Measurements from ENCODE around the gene CDKN2AIPNL.

The CDKN2AIPNL gene

DNA sequence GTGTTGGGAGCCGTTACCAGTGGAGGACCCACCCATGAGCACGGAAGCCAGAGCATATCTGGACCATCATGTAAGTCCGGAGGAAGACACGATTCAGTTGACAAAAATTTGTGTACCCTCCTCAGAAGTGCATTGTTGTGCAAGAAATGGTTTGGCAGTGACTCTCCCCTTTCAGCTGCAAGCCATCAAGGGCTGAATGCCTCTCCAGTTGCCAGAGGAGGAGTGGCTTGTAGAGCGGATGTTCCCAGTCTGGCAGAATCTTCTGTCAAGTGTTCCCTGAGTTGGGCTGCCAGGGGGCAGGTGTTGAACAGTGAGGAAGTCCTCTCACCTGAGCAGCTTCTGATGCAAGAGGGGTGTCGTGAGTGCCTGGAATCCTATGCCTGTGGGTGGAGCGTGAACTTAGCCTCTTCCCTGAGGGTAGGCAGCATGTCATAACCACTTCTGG lies 27.6 kb upstream of the CDKN2AIPNL start:
- TF ChIP-seq EZH2phosphoT487 (IDR thresholded peaks at IDR 0.05; ENCODE audit: borderline replicate concordance) (no peak), CTCF (conservative IDR thresholded peaks at IDR 0.05; ENCODE audit: low read length) (no peak)
- H2AFZ ChIP-seq (ENCODE audit: low read length), result no peak overlapping the region
- no peaks in the 10 kb centered on the region for H3K36me3 ChIP-seq (ENCODE audit: insufficient read depth, low read length)
- H3K9ac ChIP-seq (ENCODE audit: low read depth, low read length, poor library complexity, severe bottlenecking), result no peak overlapping the region
- no peaks in the 10 kb centered on the region for H3K27me3 ChIP-seq (ENCODE audit: insufficient read depth, low read length, poor library complexity, severe bottlenecking)
- no peaks in the 10 kb centered on the region for H4K20me1 ChIP-seq (ENCODE audit: insufficient read depth, low read length, poor library complexity, severe bottlenecking)
- H3K9me3 ChIP-seq (ENCODE audit: insufficient read depth, low read depth, low read length), result no peaks in the 10 kb centered on the region
- no peaks in the 10 kb centered on the region for H3F3A ChIP-seq (ENCODE audit: low read depth)
- no peaks in the 10 kb centered on the region for H3K79me2 ChIP-seq (ENCODE audit: insufficient read depth, low read length)
- H3K9me2 ChIP-seq (replicated peaks; ENCODE audit: low read depth, low read length), result no peaks in the 10 kb centered on the region
- no peak overlapping the region for H3K4me2 ChIP-seq (ENCODE audit: low read depth, low read length, poor library complexity, severe bottlenecking)
- no peak overlapping the region for H3K4me3 ChIP-seq (ENCODE audit: low read length, poor library complexity, severe bottlenecking)
- no peaks in the 10 kb centered on the region for H3K4me1 ChIP-seq (ENCODE audit: insufficient read depth, low read length, poor library complexity, severe bottlenecking)

- TF ChIP-seq CTCF (conservative IDR thresholded peaks at IDR 0.05; ENCODE audit: low read length), result no peak
- no peak for TF ChIP-seq EZH2phosphoT487 (IDR thresholded peaks at IDR 0.05; ENCODE audit: borderline replicate concordance)
- H3F3A ChIP-seq (ENCODE audit: low read depth), result no peaks in the 10 kb centered on the region
Measured at GRCh38 chr5:134438721-134439123, 27.0 kb upstream of the CDKN2AIPNL start.

DNA sequence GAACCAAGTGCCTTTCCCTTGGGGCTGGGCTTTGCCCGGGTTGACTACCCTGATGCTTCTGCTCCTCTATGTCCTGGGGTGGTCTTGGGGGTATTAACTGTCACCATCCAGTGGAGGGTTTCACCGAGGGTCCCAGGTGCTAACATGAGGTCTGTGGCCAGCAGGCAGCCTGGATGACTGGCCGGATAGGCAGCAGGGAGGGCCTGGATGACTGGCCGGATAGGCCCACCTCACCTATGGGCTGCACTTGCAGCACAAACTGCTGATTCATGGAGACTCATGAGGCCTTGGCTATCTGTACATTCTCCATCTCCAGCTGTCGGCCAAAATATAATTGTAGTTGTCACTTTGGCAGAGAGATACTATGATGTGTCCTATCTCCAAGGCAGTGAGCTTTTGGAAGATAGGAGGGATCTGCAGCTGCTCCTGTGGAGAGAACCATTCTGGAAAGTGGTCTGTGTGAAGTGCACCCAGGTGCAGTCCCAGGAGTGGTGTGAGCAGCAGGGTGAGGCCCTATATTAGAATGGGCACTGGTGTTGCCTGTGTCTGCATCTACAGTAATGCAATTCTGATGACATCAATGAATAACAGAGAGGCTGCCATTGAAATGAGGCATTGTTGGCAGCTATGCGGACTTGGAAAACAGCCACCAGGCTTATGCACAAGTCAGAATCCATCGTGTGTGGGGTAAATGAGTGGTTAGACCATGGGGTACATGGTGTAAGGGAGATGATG lies 26.3 kb upstream of the CDKN2AIPNL start:
- no peaks in the 10 kb centered on the region for H3F3A ChIP-seq (ENCODE audit: low read depth)
- no peak overlapping the region for H3K4me3 ChIP-seq (ENCODE audit: low read length, poor library complexity, severe bottlenecking)
- H4K20me1 ChIP-seq (ENCODE audit: insufficient read depth, low read length, poor library complexity, severe bottlenecking), result no peaks in the 10 kb centered on the region
- no peaks in the 10 kb centered on the region for H3K9me2 ChIP-seq (replicated peaks; ENCODE audit: low read depth, low read length)
- H3K79me2 ChIP-seq (ENCODE audit: insufficient read depth, low read length), result no peaks in the 10 kb centered on the region
- no peaks in the 10 kb centered on the region for H3K4me1 ChIP-seq (ENCODE audit: insufficient read depth, low read length, poor library complexity, severe bottlenecking)
- no peak overlapping the region for H2AFZ ChIP-seq (ENCODE audit: low read length)
- H3K9ac ChIP-seq (ENCODE audit: low read depth, low read length, poor library complexity, severe bottlenecking), result no peak overlapping the region
- H3K36me3 ChIP-seq (ENCODE audit: insufficient read depth, low read length), result no peaks in the 10 kb centered on the region
- H3K4me2 ChIP-seq (ENCODE audit: low read depth, low read length, poor library complexity, severe bottlenecking), result no peak overlapping the region
- H3K27me3 ChIP-seq (ENCODE audit: insufficient read depth, low read length, poor library complexity, severe bottlenecking), result no peaks in the 10 kb centered on the region
- TF ChIP-seq CTCF (conservative IDR thresholded peaks at IDR 0.05; ENCODE audit: low read length) (no peak), EZH2phosphoT487 (IDR thresholded peaks at IDR 0.05; ENCODE audit: borderline replicate concordance) (no peak)
- H3K9me3 ChIP-seq (ENCODE audit: insufficient read depth, low read depth, low read length), result no peaks in the 10 kb centered on the region

More at GRCh38 chr5:134438721-134439123, 27.0 kb upstream of the CDKN2AIPNL start:
- Histone ChIP-seq H3K9ac (ENCODE audit: low read depth, low read length, poor library complexity, severe bottlenecking) (no peak overlapping the region), H2AFZ (ENCODE audit: low read length) (no peak overlapping the region), H3K36me3 (ENCODE audit: insufficient read depth, low read length) (no peaks in the 10 kb centered on the region), H3K9me3 (ENCODE audit: insufficient read depth, low read depth, low read length) (no peaks in the 10 kb centered on the region), H4K20me1 (ENCODE audit: insufficient read depth, low read length, poor library complexity, severe bottlenecking) (no peaks in the 10 kb centered on the region), H3K4me3 (ENCODE audit: low read length, poor library complexity, severe bottlenecking) (no peak overlapping the region), H3K4me1 (ENCODE audit: insufficient read depth, low read length, poor library complexity, severe bottlenecking) (no peaks in the 10 kb centered on the region), H3K27me3 (ENCODE audit: insufficient read depth, low read length, poor library complexity, severe bottlenecking) (no peaks in the 10 kb centered on the region), H3K9me2 (replicated peaks; ENCODE audit: low read depth, low read length) (no peaks in the 10 kb centered on the region), H3K79me2 (ENCODE audit: insufficient read depth, low read length) (no peaks in the 10 kb centered on the region), H3K4me2 (ENCODE audit: low read depth, low read length, poor library complexity, severe bottlenecking) (no peak overlapping the region)

Measured in Loucy (cell line).